Measurements from ENCODE around the gene FAM114A2.

FAM114A2 gene

GRCh38 chr5:153952893-153953292 is 85.8 kb downstream of the FAM114A2 start:
- in situ Hi-C loops (cut with HindIII; ENCODE audit: low pct_ligation_motif_present, low sequenced_read_pairs): no loop called here
- Histone ChIP-seq H3K27ac (no peak overlapping the region), H3K4me3 (ENCODE audit: low read depth, low read length) (no peak overlapping the region), H3K27me3 (replicated peaks) (no peaks in the 10 kb centered on the region), H3K36me3 (replicated peaks) (no peaks in the 10 kb centered on the region)
- DNase-seq: no peak
- no peak for TF ChIP-seq CTCF (IDR thresholded peaks at IDR 0.05; ENCODE audit: low read depth, low read length, missing control alignments)

GRCh38 chr5:153952057-153952456 is 86.7 kb downstream of the FAM114A2 start:
- in situ Hi-C loops (cut with HindIII; ENCODE audit: low pct_ligation_motif_present, low sequenced_read_pairs): no loop called here

GRCh38 chr5:153941265-153941664 is 97.4 kb downstream of the FAM114A2 start:
- no peak for TF ChIP-seq CTCF (IDR thresholded peaks at IDR 0.05; ENCODE audit: low read depth, low read length, missing control alignments)
- Histone ChIP-seq H3K27me3 (replicated peaks) (no peaks in the 10 kb centered on the region), H3K4me3 (ENCODE audit: low read depth, low read length) (no peak overlapping the region), H3K27ac (no peak overlapping the region), H3K36me3 (replicated peaks) (no peaks in the 10 kb centered on the region)
- no peak for DNase-seq
- in situ Hi-C loops (cut with HindIII; ENCODE audit: low pct_ligation_motif_present, low sequenced_read_pairs): no loop called here

More at GRCh38 chr5:153952057-153952456, 86.7 kb downstream of the FAM114A2 start:
- no peaks in the 10 kb centered on the region for H3K27me3 ChIP-seq (replicated peaks)
- no peak for DNase-seq
- H3K36me3 ChIP-seq (replicated peaks): no peaks in the 10 kb centered on the region
- TF ChIP-seq CTCF (IDR thresholded peaks at IDR 0.05; ENCODE audit: low read depth, low read length, missing control alignments): no peak
- H3K4me3 ChIP-seq (ENCODE audit: low read depth, low read length): no peak overlapping the region
- no peak overlapping the region for H3K27ac ChIP-seq

All from brain microvascular endothelial cell (primary cell).